GM18505 (cell line): ENCODE results near the gene VANGL2.
"Not testable (repeated sequence)": the region's sequence is repeated elsewhere in the genome, so short reads cannot be mapped to it uniquely, and the experiment has no call there.

ENCODE experiments used
- ATAC-seq: cut with Tn5 transposase; IDR thresholded peaks from one replicate; pipeline ENCODE4 v1.9.1; 2021; ENCODE audit not compliant: unreplicated experiment
- POLR2A ChIP-seq: IDR thresholded peaks from 4 replicates; pipeline ENCODE4 v1.6.1; 2011; ENCODE audit warnings: borderline replicate concordance; ENCODE audit not compliant: insufficient read depth, insufficient read length; ENCODE audit errors: extremely low read depth

The VANGL2 gene

DNA sequence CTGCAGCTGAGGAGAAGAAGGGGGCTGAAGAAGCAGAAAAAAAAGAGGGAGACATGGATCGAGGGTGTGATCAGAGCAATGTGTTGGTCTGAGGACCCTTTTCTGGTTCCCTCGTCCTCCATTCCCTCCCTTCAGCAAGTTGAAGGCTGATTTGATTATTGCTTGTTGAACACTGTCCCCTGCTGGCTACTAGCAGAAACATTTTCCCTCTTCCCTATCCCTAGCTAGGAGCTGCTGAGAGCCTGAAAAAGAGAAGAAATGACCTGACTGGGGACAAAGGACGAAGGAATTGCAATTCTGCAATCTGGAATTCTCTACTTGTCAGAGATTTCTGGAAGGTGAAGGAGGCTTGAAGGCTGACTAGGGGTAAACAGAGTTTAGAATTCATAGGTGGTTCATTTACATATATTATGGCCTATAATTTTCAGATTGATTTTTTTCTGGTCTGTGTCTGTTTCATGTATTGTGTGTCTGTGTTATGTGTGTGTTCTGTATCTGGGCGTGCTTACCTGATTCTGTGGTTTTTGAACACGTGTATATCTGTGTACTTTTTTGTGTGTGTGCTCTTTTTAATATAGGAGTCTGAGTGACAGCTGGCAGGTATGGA lies 23.7 kb upstream of the VANGL2 start:
- no peak for ATAC-seq
- TF ChIP-seq POLR2A = no peak

DNA sequence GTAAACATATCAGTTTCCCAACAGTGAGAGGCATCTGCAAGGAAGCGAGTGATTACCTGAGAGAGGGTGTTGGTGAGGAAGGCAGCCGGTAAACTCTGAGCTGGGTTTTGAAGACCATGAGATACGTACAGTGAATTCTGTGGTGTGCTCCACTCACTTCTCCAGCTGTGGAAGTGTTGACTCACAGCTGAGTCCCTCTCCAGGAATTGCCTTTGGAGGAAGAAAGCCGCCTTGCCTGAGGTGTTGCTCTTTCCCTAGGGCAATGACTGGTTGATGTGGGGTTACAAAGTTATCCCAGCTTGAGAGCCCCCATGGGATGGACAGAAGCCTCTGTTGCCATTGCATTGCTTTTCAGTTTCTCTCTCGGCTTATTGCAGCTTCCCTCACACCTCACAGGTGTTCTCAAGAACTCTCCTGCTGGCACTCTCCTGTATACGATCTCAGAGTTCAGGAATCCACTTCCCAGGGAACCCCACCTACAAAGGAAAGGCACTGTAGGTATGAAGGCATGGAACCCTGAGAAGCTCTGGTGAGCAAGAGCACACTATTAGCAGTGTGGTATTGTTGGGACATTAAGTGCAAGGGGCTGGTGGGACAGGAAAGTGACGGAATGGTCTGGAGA lies 22.7 kb upstream of the VANGL2 start:
- TF ChIP-seq POLR2A = no peak
- ATAC-seq = no peak

DNA sequence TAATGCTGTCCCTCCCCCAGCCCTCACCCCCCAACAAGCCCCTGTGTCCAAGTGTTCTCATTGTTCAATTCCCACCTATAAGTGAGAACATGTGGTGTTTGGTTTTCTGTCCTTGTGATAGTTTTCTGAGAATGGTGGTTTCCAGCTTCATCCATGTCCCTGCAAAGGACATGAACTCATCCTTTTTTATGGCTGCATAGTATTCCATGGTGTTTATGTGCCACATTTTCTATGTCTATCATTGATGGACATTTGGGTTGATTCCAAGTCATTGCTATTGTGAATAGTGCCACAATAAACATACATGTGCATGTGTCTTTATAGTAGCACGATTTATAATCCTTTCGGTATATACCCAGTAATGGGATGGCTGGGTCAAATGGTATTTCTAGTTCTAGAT lies 15.6 kb upstream of the VANGL2 start:
- ATAC-seq = not testable (repeated sequence)

DNA sequence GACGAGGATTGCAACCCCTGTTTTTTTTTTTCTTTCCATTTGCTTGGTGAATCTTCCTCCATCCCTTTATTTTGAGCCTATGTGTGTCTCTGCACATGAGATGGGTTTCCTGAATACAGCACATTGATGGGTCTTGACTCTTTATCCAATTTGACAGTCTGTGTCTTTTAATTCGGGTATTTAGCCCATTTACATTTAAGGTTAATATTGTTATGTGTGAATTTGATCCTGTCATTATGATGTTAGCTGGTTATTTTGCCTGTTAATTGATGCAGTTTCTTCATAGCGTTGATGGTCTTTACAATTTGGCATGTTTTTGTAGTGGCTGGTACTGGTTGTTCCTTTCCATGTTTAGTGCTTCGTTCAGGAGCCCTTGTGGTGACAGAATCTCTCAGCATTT lies 12.0 kb upstream of the VANGL2 start:
- ATAC-seq = not testable (repeated sequence)

DNA sequence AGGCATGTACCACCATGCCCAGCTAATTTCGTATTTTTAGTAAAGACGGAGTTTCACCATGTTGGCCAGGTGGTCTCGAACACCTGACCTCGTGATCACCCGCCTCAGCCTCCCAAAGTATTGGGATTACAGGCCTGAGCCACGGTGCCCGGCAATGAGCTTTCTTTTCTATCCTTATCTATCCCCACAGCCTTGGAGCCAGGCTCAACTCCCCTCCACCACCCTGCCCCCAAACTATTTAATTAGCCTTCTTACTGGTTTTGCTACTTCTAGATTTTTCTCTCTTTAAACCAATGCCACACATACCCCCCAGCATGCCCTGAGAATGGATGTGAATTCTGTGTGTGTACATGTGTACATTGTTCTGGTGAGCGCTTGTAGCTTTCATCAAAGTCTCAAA lies 5.7 kb upstream of the VANGL2 start:
- TF ChIP-seq POLR2A = no peak
- ATAC-seq = no peak

DNA sequence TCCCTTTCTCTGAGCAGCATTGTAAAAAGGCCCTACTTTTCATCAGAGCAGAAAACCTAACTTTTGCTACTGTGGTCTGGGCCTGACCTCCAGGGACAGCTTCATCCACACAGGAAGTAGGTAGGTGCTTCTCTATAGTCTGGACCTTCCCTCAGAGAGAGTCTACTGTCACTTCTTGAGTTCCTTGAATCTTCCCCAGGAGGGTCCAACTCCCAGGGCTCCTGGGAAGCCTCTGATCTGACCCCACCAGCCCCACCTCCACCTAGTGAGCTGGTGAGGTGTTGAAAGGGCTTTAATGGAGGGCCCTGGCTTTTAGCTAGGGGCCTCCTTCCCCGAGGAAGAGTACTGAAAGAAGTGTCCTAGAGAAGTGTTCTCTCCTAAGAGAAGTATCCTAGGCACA lies 2.7 kb upstream of the VANGL2 start:
- no peak for ATAC-seq
- no peak for TF ChIP-seq POLR2A

DNA sequence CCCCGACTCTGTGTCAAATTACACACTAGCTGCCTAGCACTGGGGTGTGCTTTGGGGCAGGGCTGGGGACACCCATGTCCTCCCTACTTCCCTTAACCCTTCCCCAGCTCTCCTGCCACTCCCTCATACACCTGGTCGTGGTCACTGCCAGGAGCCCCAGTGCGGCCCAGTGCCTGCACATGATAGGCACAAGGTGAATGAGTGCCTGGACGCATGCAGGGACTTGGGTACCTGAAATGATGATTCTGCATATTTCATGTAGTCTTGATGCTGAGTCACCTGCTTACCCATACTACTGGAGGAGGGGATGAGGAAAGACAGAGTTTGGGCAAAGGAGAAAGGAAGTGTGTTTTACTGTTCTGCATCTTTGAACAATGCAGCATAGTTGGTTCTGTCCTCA lies 1.5 kb upstream of the VANGL2 start:
- ATAC-seq = no peak
- TF ChIP-seq POLR2A = no peak

DNA sequence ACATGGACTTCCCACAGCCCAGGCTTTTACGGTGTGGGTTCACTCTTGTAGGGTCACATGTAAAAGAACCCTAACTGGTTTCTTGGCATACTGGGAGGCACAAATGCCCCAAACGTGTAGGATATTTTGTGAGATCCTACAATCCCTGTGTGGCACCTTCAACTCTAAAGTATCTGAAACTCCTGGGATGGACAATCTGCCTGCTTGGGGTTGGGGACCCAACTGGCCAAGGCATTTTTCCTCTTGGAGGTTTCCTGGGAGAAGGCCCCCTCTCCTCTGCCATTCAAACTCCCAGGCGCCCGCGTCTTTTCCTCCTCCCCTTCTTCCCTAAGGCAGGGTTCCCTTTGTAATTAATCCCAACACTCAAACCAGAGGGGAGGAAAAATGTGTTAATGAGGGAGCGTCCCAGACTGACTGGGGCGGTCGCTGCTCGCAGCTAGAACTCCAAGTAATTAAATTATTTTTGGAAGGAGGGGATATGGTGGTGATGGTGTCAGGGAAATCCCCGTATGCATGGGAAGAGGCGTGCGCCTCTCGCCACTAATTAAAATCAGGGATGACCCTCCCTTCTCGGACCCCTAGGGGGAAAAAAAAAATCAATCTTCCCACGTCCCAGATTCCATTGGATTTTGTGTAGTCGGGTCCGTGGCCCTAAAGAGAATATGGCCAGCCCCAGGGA lies 681 bp upstream of the VANGL2 start:
- no peak for TF ChIP-seq POLR2A
- no peak for ATAC-seq

DNA sequence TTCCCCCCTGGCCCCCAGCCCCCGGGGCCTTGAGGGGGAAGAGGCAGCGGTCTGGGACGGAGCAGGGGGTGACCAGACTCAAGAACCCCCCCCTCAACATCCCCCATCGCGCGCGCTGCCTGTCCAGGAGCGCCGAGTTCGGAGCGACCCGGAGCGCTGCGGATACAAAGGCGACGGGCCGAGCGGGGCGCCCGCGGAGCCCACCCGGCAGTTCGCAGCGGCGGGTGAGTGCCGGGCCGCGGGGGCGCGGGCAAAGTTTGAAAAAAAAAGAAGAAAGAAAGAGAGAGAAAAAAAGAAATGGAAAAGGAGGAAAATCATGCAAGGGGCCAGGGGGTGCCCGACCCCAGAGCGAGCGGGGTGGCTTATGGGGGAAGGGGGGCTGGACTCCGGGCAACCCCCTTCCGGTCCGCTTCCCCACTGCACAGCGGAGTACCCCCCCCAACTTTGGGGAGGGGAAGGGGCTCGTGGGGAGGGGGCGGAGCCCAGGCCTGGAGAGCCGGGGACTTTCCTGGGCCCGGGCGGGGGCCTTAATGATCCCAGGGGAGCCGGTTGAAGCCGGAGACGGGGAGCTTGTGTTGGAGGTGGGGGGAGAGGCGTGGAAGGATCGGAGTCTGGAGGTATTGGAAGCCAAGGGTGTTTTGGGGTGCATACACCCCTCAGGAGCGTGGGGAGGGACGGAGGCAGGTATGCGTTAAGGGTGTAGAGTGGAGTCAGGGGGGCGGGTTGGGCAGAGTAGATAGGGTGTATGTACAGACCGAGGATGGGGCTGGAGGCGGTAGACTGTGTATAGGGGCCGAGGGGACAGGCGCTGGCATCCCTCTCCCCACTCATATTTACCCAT lies 502 bp downstream of the VANGL2 start:
- no peak for ATAC-seq

DNA sequence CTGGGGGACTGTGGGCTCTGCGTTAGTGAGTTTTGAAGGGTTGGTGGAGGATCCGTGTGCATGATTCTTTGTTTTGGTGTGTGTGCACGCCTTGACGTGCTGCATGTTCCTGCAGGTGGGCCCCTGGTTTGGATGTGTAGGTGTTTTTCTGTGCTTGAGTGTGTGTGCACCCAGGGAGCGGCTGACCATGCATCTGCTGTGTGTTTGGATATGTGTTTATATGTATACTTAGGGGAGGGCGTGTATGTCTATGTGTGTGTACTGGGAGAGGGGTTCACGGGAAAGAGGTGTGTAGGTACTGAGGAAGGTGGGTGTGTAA lies 1.1 kb downstream of the VANGL2 start:
- no peak for TF ChIP-seq POLR2A
- ATAC-seq = no peak

More for the DNA sequence above, 502 bp downstream of the VANGL2 start:
- TF ChIP-seq POLR2A = no peak

DNA sequence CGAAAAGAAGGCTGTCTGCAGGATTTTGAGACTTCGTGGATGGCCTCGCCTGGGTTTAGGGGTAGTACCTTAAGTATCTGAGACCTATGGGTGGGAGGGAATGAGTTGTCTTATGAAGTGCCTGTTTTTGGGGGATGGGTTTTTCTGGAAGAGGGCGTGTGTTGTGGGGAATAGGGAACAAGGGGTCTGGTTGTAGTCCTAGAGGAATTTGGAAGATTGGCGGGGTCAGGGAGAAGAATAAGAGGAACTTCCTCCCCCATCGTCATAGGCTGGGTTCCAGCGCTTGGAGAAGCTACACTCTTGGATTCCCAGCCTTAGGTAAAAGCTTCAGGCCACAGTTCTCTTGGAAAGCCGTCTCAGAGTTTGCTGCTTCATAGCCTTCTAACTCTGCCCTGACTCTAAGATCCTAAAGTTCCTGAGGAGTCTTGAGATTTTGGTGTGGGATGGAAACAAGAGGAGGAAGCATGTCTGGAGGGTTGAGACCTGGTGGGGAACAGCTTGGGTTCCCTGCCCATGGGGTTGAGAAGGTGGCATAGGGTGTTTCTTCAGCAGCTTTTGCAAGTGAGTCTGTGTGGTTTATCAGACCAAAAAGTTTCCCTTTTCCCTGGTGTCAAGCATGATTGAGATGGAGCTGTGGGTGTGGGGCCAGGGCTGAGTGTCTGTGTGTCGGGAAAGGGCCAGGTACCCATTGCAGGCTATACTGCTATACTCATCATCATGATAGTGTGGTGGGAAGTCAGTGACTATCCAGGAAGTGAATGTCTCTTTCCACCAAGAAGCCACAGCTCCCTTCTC lies 1.8 kb downstream of the VANGL2 start:
- no peak for TF ChIP-seq POLR2A
- no peak for ATAC-seq

DNA sequence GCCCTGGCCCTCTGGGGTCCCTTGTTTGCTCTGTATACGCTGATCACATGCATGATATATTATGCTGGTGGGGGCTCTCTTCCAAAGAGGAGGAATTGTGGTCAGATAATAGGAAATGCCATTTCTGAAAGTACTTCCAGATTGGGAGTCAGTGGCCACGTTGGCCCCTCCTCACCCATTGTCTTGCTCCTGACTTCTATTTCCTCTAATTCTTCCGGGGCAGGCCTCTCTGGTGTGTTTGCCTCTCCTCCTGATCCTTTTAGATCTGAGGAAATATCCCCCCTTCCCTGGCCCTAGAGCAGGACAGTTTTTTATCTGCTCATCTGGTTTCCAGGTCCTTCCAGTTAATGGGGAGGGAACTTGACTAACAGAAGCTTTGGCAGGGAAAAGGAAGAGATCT lies 2.9 kb downstream of the VANGL2 start:
- TF ChIP-seq POLR2A = no peak
- no peak for ATAC-seq

DNA sequence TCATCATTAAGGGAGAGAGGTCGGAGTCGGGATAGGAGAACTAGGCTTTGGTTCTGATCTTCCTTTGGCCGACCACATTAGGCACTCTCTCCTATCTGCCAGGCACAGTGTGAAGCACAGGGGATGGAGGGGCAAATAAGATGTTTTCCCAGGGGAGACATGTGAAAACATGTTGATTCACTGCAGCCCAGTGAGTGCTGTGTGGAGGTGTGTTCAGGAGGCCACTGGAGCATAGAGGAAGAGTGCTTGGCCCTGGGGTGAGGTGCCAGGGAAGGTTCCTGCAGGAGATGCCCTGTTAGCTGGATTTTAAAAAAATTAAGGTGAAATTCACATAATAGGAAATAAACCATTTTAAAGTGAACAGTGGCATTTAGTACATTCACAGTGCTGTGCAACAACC lies 3.7 kb downstream of the VANGL2 start:
- TF ChIP-seq POLR2A = no peak
- no peak for ATAC-seq

DNA sequence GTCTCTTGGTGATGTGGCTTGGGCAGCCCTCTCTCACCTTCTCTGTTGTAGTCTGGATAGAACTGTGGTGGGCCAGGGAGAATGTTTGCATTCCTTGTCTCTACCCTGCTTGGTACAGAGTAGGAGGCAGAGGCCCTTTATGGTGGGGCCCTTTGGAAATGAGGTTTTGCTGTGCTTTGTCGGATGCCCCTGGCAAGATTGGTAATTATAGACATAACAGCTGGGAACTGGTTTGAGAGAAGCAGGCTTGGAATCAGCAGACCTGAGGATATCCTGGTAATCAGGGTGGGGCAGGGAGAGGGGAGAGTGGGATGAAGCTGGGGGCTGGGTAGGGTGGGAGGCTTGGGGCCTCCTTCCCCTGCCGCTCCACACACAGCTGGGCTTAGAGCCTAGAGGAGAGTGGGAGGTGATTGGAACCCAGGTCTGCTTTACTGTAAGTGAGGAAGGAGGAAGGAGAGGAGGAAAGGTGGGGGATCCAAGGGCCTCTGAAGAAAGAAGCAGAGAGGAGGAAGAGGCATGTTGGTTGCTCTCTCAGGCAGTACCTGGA lies 5.0 kb downstream of the VANGL2 start:
- ATAC-seq = no peak
- TF ChIP-seq POLR2A = no peak
